GM12878 (cell line): ENCODE measurements around the gene MYT1. TPM values are rescaled to one million over a fixed set of nuclear protein-coding genes. Genes with fewer than 3 reads are reported as not detected.

Experiments
- ATAC-seq: fragments of 200-7000 bp; cut with Tn5 transposase; 3 replicates; pipeline ENCODE4 v1.9.1; 2020; ENCODE audit warnings: mild to moderate bottlenecking, moderate library complexity
- BruUV-seq: library from RNA; stranded (reverse); fragments of 400-500 nt; replicated peaks from 2 replicates; lab custom pipeline; 2021; lab: Mats Ljungman, UMichigan
- CTCF ChIA-PET: fragments of 300-600 bp; sonication (Branson Sonifier 250); formaldehyde crosslinking; extraction: SDS; loops from one replicate; lab custom pipeline; 2021; ENCODE audit warnings: inconsistent platforms; lab: Yijun Ruan, JAX
- POLR2A ChIA-PET: fragments of 350-600 bp; formaldehyde crosslinking; extraction: SDS; loops from one replicate; lab custom pipeline; 2021; ENCODE audit warnings: inconsistent platforms; lab: Charles Lee
- RAD21 ChIA-PET: fragments of 300-600 bp; sonication (Branson Sonifier 250); formaldehyde crosslinking; loops from one replicate; lab custom pipeline; 2023; ENCODE audit warnings: antibody characterized with exemption; ENCODE audit not compliant: unreplicated experiment; lab: Charles Lee
- SMC1A ChIA-PET: fragments of 300-600 bp; sonication (Branson Sonifier 250); formaldehyde crosslinking; loops from one replicate; lab custom pipeline; 2023; ENCODE audit not compliant: unreplicated experiment, uncharacterized antibody; lab: Charles Lee
- DNase-seq: peaks from one replicate; pipeline ENCODE4 v3.0.0-alpha.2; 2011; ENCODE audit warnings: low read depth, low spot score
- FAIRE-seq: peaks from 3 replicates; lab custom pipeline; 2011; peaks lifted over from hg19 to GRCh38; lab: Jason Lieb, UNC
- H2AFZ ChIP-seq: 2 replicates; pipeline ENCODE4 v1.6.0; 2011; ENCODE audit warnings: low read depth, low read length, control low read depth; ENCODE audit not compliant: control insufficient read depth
- H3K27ac ChIP-seq: 2 replicates; pipeline ENCODE4 v1.5.1; 2011; ENCODE audit warnings: control low read depth; ENCODE audit not compliant: control insufficient read depth, insufficient read depth
- H3K27me3 ChIP-seq, 2 experiments: replicated peaks in 1 of 2; 2 replicates each; pipeline versions ENCODE4 v1.6.0 to v1.6.1; 2011; ENCODE audit warnings: low read length in 1 of 2; ENCODE audit not compliant: control insufficient read depth in 2 of 2, insufficient read depth in 2 of 2
- H3K36me3 ChIP-seq, 2 experiments: 2 replicates each; pipeline ENCODE4 v1.5.1; 2011; ENCODE audit warnings: low read length in 1 of 2; ENCODE audit not compliant: control insufficient read depth in 2 of 2, insufficient read depth in 2 of 2
- H3K4me1 ChIP-seq: 2 replicates; pipeline ENCODE4 v1.6.1; 2011; ENCODE audit warnings: mild to moderate bottlenecking, low read length, moderate library complexity, mixed read lengths; ENCODE audit not compliant: control insufficient read depth, insufficient read depth
- H3K4me2 ChIP-seq: 2 replicates; pipeline ENCODE4 v1.6.0; 2011; ENCODE audit warnings: control low read depth; ENCODE audit not compliant: control insufficient read depth, insufficient read depth
- H3K4me3 ChIP-seq: fragments of 200-600 bp; sonication (generic); 2 replicates; pipeline ENCODE4 v1.5.1; 2016
- H3K79me2 ChIP-seq: 2 replicates; pipeline ENCODE4 v1.6.0; 2011; ENCODE audit warnings: low read length; ENCODE audit not compliant: control insufficient read depth, insufficient read depth
- H3K9ac ChIP-seq: 2 replicates; pipeline ENCODE4 v1.8.0; 2011; ENCODE audit warnings: low read length, control low read depth, mixed read lengths; ENCODE audit not compliant: control insufficient read depth, insufficient read depth
- H3K9me3 ChIP-seq: replicated peaks from 3 replicates; pipeline ENCODE4 v1.5.1; 2011; ENCODE audit warnings: mild to moderate bottlenecking, low read length; ENCODE audit not compliant: control insufficient read depth, insufficient read depth
- H4K20me1 ChIP-seq: 2 replicates; pipeline ENCODE4 v1.6.0; 2011; ENCODE audit not compliant: control insufficient read depth, insufficient read depth
- ATF7 ChIP-seq: fragments of 450-650 bp; IDR thresholded peaks from 2 replicates; pipeline ENCODE4 v1.6.1; 2016; ENCODE audit warnings: low read depth, mild to moderate bottlenecking
- CBX3 ChIP-seq: fragments of 200-600 bp; sonication (generic); IDR thresholded peaks from 2 replicates; pipeline ENCODE4 v1.6.1; 2016; ENCODE audit warnings: low read depth, borderline replicate concordance
- CREM ChIP-seq: IDR thresholded peaks from 2 replicates; pipeline ENCODE4 v1.6.1; 2014; ENCODE audit warnings: antibody characterized with exemption, low read depth
- IRF4 ChIP-seq: IDR thresholded peaks from 2 replicates; pipeline ENCODE4 v1.6.1; 2011; ENCODE audit warnings: low read depth, low read length
- KLF5 ChIP-seq: fragments of 450-650 bp; IDR thresholded peaks from 2 replicates; pipeline ENCODE4 v1.6.1; 2014; ENCODE audit warnings: mild to moderate bottlenecking; ENCODE audit not compliant: partially characterized antibody
- MEF2B ChIP-seq: fragments of 450-650 bp; IDR thresholded peaks from 2 replicates; pipeline ENCODE4 v1.6.1; 2018; ENCODE audit warnings: mild to moderate bottlenecking, moderate library complexity; ENCODE audit not compliant: partially characterized antibody, poor library complexity, severe bottlenecking
- MXI1 ChIP-seq: fragments of 150-350 bp; IDR thresholded peaks from 2 replicates; pipeline ENCODE4 v1.6.1; 2011; ENCODE audit warnings: low read depth, mild to moderate bottlenecking, inconsistent platforms, low read length, improper control_type of control experiment
- NR2C1 ChIP-seq: fragments of 450-650 bp; IDR thresholded peaks from 2 replicates; pipeline ENCODE4 v1.6.1; 2017; ENCODE audit warnings: antibody characterized with exemption, mild to moderate bottlenecking, moderate library complexity
- NR2F1 ChIP-seq: fragments of 450-650 bp; conservative IDR thresholded peaks from 2 replicates; pipeline ENCODE4 v1.6.1; 2017; ENCODE audit warnings: mild to moderate bottlenecking
- POLR2AphosphoS2 ChIP-seq: IDR thresholded peaks from 2 replicates; pipeline ENCODE4 v1.6.1; 2011; ENCODE audit warnings: low read depth, mild to moderate bottlenecking, low read length, improper control_type of control experiment, moderate library complexity
- RELA ChIP-seq: fragments of 450-650 bp; IDR thresholded peaks from 2 replicates; pipeline ENCODE4 v1.8.0; 2014; ENCODE audit warnings: borderline replicate concordance; ENCODE audit not compliant: partially characterized antibody
- RUNX3 ChIP-seq: IDR thresholded peaks from 2 replicates; pipeline ENCODE4 v1.6.1; 2012; ENCODE audit warnings: low read length, inconsistent platforms
- SIX5 ChIP-seq: IDR thresholded peaks from 2 replicates; pipeline ENCODE4 v1.6.1; 2011; ENCODE audit warnings: mild to moderate bottlenecking, low read depth, low read length, moderate library complexity; ENCODE audit not compliant: severe bottlenecking
- SREBF2 ChIP-seq: IDR thresholded peaks from 2 replicates; pipeline ENCODE4 v1.6.1; 2012; ENCODE audit warnings: mild to moderate bottlenecking, low read length
- TAF1 ChIP-seq: IDR thresholded peaks from 2 replicates; pipeline ENCODE4 v1.6.1; 2011; ENCODE audit warnings: mild to moderate bottlenecking, low read depth, low read length, borderline replicate concordance
- TARDBP ChIP-seq: IDR thresholded peaks from 2 replicates; pipeline ENCODE4 v1.6.1; 2016; ENCODE audit warnings: borderline replicate concordance
- TBL1XR1 ChIP-seq: IDR thresholded peaks from 2 replicates; pipeline ENCODE4 v1.6.1; 2012; ENCODE audit warnings: low read depth, low read length, improper control_type of control experiment
- TCF12 ChIP-seq: IDR thresholded peaks from 2 replicates; pipeline ENCODE4 v1.6.1; 2011; ENCODE audit warnings: low read depth, mild to moderate bottlenecking, low read length
- ZZZ3 ChIP-seq: IDR thresholded peaks from 2 replicates; pipeline ENCODE4 v1.6.1; 2011; ENCODE audit warnings: low read depth; ENCODE audit not compliant: control insufficient read depth, insufficient read length
- WGBS: methylation state at CpG from one replicate; pipeline ENCODE4 v1.1.6; 2016; ENCODE audit warnings: low lambda C conversion rate; ENCODE audit not compliant: insufficient replicate concordance, insufficient coverage; ENCODE audit errors: missing lambda C conversion rate; 5-methylcytosine and 5-hydroxymethylcytosine counted together
- in situ Hi-C: fragments of 300-500 bp; cut with MboI; formaldehyde crosslinking; loops from 9 replicates; pipeline ENCODE4 v1.14.3; 2018; ENCODE audit warnings: mixed read lengths
- intact Hi-C: fragments of 100-400 bp; cut with micrococcal nuclease; formaldehyde crosslinking; loops from one replicate; pipeline ENCODE4 v1.14.2; 2022; ENCODE audit not compliant: unreplicated experiment
- polyA plus RNA-seq, 11 experiments: library from polyadenylated mRNA; depleted of rRNA in 4 of 11; unstranded in 6 of 11; stranded (reverse) in 5 of 11; fragments of >200 nt; fragmentation: Nextera tagmentation in 4 of 11; fragmentation: Illumina TruSeq in 1 of 11; extraction: Ambion mirVana in 4 of 11; extraction: Trizol in 1 of 11; gene quantifications; 1 replicate in 1 of 11; 2 replicates in 10 of 11; pipeline versions ENCODE4 v1.2.1 to v1.2.3, GENCODE V29; 2011 to 2016; ENCODE audit warnings: inconsistent platforms in 2 of 11, missing spikeins in 2 of 11, low read depth in 1 of 11
- total RNA-seq, 4 experiments: library from RNA; depleted of rRNA in 3 of 4; stranded (reverse); fragments of >200 nt in 3 of 4; fragmentation: Illumina TruSeq in 1 of 4; extraction: Trizol in 1 of 4; gene quantifications; 2 replicates each; pipeline versions ENCODE4 v1.2.1 to v1.2.3, GENCODE V29; 2013 to 2021
- TF ChIP-seq, protein P1 (sequence below): fragments of 450-650 bp; IDR thresholded peaks from 2 replicates; pipeline ENCODE4 v1.6.1; 2014; ENCODE audit warnings: mild to moderate bottlenecking
- TF ChIP-seq, protein P2 (sequence below): IDR thresholded peaks from 2 replicates; pipeline ENCODE4 v1.6.1; 2012; ENCODE audit warnings: low read depth, low read length, improper control_type of control experiment

MYT1 gene
- total and polyA plus RNA-seq, 10 of the 15 experiments (the other 5 are each of a cell fraction or from before 2014, with no cell fraction given): 0.01 to 0.10 TPM; not detected in 8

DNA sequence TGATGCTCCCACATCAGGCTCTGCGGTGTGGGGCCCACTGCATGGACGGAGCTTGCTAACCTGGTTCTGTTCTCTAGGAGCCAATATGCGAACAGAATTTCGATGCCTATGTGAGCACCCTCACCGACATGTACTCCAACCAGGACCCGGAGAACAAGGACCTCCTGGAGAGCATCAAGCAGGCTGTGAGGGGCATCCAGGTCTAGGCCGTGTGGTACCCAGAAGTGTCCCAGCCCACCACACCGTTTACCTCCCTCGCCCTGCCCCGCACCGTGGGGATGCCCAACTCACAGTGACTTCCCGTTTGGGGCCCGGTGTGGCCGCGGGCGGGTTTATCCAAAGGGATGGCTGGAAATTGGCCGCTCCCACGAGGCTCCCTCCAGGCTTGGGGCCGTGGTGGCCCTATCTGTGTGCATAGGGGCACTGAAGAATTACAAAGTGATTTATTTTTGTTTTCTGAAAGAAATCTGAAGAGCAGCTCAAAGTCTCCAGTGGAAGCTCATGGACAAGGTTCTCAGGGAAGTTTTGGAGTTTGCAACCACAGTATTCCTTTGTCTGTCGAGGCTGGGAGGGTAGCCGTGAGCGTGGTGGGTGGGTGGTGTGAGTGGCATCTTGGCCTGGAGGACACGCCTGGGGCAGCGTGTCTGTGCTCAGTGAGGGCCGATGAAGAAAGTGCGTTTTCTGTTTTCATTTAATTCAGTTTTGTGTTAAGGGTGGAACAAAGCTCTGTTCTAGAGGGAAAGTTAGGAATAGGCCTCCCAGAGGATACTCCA, 76.2 kb downstream of the MYT1 start (continued):
- TF ChIP-seq, protein P1, sequence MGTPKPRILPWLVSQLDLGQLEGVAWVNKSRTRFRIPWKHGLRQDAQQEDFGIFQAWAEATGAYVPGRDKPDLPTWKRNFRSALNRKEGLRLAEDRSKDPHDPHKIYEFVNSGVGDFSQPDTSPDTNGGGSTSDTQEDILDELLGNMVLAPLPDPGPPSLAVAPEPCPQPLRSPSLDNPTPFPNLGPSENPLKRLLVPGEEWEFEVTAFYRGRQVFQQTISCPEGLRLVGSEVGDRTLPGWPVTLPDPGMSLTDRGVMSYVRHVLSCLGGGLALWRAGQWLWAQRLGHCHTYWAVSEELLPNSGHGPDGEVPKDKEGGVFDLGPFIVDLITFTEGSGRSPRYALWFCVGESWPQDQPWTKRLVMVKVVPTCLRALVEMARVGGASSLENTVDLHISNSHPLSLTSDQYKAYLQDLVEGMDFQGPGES: no peak

DNA sequence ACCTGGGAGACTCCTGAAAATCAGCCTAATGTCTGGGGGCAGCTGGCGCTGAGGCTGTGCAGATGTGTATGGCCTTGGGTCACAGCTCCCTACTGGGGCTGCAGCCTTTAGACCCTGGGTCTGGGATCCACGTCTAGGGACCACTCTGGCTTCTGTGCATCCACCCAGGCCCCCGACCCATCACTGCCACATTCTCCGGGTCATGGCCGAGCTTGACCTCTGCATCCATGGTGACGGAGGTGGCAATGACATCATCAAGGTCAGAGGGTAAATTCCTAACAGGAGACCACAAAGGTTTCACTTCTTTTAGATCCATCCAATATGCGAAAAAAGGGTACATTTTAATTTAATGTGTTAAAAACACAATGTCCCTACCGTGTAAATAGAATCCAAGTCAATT, 76.8 kb downstream of the MYT1 start:
- ATAC-seq: no peak
- Histone ChIP-seq H3K9me3 (no peaks in the 10 kb centered on the region), H3K4me3 (no peak overlapping the region), H3K4me2 (no peak overlapping the region), H4K20me1 (no peaks in the 10 kb centered on the region), H3K4me1 (peaks cover 12% of the 10 kb centered on the region), H3K36me3 (no peaks in the 10 kb centered on the region), H3K27ac (no peak overlapping the region), H2AFZ (no peak overlapping the region), H3K27me3 (0 out of 4 replicates have a peak, but pooled peaks cover 0 to 3% of the 10 kb centered on the region in 2 experiments), H3K79me2 (no peaks in the 10 kb centered on the region), H3K9ac (no peak overlapping the region)
- CTCF ChIA-PET: interaction anchor here (2.3 to 3.6 kb wide), 3 partner anchors 15 to 43 kb away, joined by 10 to 20 read pairs (median 18); partner anchors contain the start of gene PCMTD2
- POLR2A ChIA-PET: interaction anchor here (0.6 kb wide), 1 partner anchor 360 kb away, joined by 6 read pairs; no protein-coding TSS in a partner anchor
- no peak for FAIRE-seq
- intact Hi-C loops: no loop called here
- SMC1A ChIA-PET: no interaction called here
- BruUV-seq: no TSS peak
- in situ Hi-C loops: no loop called here
- no peak for DNase-seq
- 33% methylated on average over 8 of the region's 8 CpGs for WGBS
- RAD21 ChIA-PET: interaction anchor here (1.3 kb wide), 1 partner anchor 15 kb away, joined by 4 read pairs; the partner anchor contains the start of gene PCMTD2
- TF ChIP-seq RUNX3 (0 out of 2 replicates have a peak, but pooled peaks have one; percentile 10), MXI1 (no peak), SREBF2 (no peak), IRF4 (no peak), TBL1XR1 (no peak), ZZZ3 (no peak), TCF12 (no peak), NR2F1 (peak; percentile 93), MEF2B (no peak), SIX5 (no peak), ATF7 (peak; percentile 51; the same call in 1 of the 2 replicates), CBX3 (no peak), NR2C1 (peak; percentile 80), TAF1 (no peak), POLR2AphosphoS2 (no peak), RELA (no peak), TARDBP (no peak), KLF5 (no peak), CREM (no peak)
- TF ChIP-seq, protein P2, sequence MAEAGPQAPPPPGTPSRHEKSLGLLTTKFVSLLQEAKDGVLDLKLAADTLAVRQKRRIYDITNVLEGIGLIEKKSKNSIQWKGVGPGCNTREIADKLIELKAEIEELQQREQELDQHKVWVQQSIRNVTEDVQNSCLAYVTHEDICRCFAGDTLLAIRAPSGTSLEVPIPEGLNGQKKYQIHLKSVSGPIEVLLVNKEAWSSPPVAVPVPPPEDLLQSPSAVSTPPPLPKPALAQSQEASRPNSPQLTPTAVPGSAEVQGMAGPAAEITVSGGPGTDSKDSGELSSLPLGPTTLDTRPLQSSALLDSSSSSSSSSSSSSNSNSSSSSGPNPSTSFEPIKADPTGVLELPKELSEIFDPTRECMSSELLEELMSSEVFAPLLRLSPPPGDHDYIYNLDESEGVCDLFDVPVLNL: no peak
